ENCODE results near the gene RND1. TPM values are rescaled to one million over a fixed set of nuclear protein-coding genes. Genes with fewer than 3 reads are reported as not detected.

Gene RND1
- polyA plus RNA-seq, 1 donor from 2014 or later: 1.3 TPM

GRCh38 chr12:48903363-48903981, 37.8 kb upstream of the RND1 start:
- no peak overlapping the region for H3K4me2 ChIP-seq (ENCODE audit: low read length)

GRCh38 chr12:48901278-48901677, 35.6 kb upstream of the RND1 start:
- no peaks in the 10 kb centered on the region for H3F3A ChIP-seq (ENCODE audit: insufficient read depth, low read length, poor library complexity, severe bottlenecking)
- no peak overlapping the region for H2AFZ ChIP-seq (ENCODE audit: low read depth, low read length)
- H3K9ac ChIP-seq (ENCODE audit: low read length): no peak overlapping the region
- H3K36me3 ChIP-seq (ENCODE audit: insufficient read depth, low read length): no peaks in the 10 kb centered on the region
- H3K79me2 ChIP-seq (replicated peaks; ENCODE audit: insufficient read depth, low read length): no peaks in the 10 kb centered on the region
- no peaks in the 10 kb centered on the region for H3K9me2 ChIP-seq (ENCODE audit: insufficient read depth, low read length)
- no peak overlapping the region for H3K4me3 ChIP-seq (ENCODE audit: low read length)
- H3K9me3 ChIP-seq (ENCODE audit: low read length): no peaks in the 10 kb centered on the region
- no peak overlapping the region for H3K27ac ChIP-seq (ENCODE audit: low read length)
- H3K27me3 ChIP-seq (ENCODE audit: insufficient read depth, low read depth, low read length): no peaks in the 10 kb centered on the region
- H3K4me2 ChIP-seq (ENCODE audit: low read length): no peak overlapping the region
- no peaks in the 10 kb centered on the region for H4K20me1 ChIP-seq (ENCODE audit: insufficient read depth)
- no peak for TF ChIP-seq RAD21 (conservative IDR thresholded peaks at IDR 0.05)
- no peak for TF ChIP-seq EZH2 (IDR thresholded peaks at IDR 0.05; ENCODE audit: borderline replicate concordance, insufficient read depth, low read length, poor library complexity, severe bottlenecking)
- no peak for TF ChIP-seq REST (IDR thresholded peaks at IDR 0.05; ENCODE audit: borderline replicate concordance)
- no peak for TF ChIP-seq EP300 (conservative IDR thresholded peaks at IDR 0.05; ENCODE audit: poor library complexity, severe bottlenecking)
- TF ChIP-seq POLR2AphosphoS5 (IDR thresholded peaks at IDR 0.05): no peak
- no peak for TF ChIP-seq TAF1 (IDR thresholded peaks at IDR 0.05; ENCODE audit: low read depth)
- no peak for TF ChIP-seq MXI1 (conservative IDR thresholded peaks at IDR 0.05; ENCODE audit: poor library complexity, severe bottlenecking)
- no peak for TF ChIP-seq SMC3 (conservative IDR thresholded peaks at IDR 0.05; ENCODE audit: poor library complexity)

More at GRCh38 chr12:48903363-48903981, 37.8 kb upstream of the RND1 start:
- no peaks in the 10 kb centered on the region for H3K27me3 ChIP-seq (ENCODE audit: insufficient read depth, low read depth, low read length)
- no peak overlapping the region for H2AFZ ChIP-seq (ENCODE audit: low read depth, low read length)
- H3K9me2 ChIP-seq (ENCODE audit: insufficient read depth, low read length): no peaks in the 10 kb centered on the region
- H3F3A ChIP-seq (ENCODE audit: insufficient read depth, low read length, poor library complexity, severe bottlenecking): no peaks in the 10 kb centered on the region
- no peak overlapping the region for H3K4me3 ChIP-seq (ENCODE audit: low read length)
- no peak for TF ChIP-seq POLR2AphosphoS5 (IDR thresholded peaks at IDR 0.05)
- TF ChIP-seq MXI1 (conservative IDR thresholded peaks at IDR 0.05; ENCODE audit: poor library complexity, severe bottlenecking): no peak
- no peak for TF ChIP-seq EP300 (conservative IDR thresholded peaks at IDR 0.05; ENCODE audit: poor library complexity, severe bottlenecking)
- no peak for TF ChIP-seq TAF1 (IDR thresholded peaks at IDR 0.05; ENCODE audit: low read depth)
- no peak for TF ChIP-seq REST (IDR thresholded peaks at IDR 0.05; ENCODE audit: borderline replicate concordance)
- TF ChIP-seq EZH2 (IDR thresholded peaks at IDR 0.05; ENCODE audit: borderline replicate concordance, insufficient read depth, low read length, poor library complexity, severe bottlenecking): no peak
- TF ChIP-seq CTCF (IDR thresholded peaks at IDR 0.05; ENCODE audit: poor library complexity, severe bottlenecking): no peak
- no peak for TF ChIP-seq RAD21 (conservative IDR thresholded peaks at IDR 0.05)
- TF ChIP-seq SMC3 (conservative IDR thresholded peaks at IDR 0.05; ENCODE audit: poor library complexity): no peak
- no peaks in the 10 kb centered on the region for H3K36me3 ChIP-seq (ENCODE audit: insufficient read depth, low read length)
- H4K20me1 ChIP-seq (ENCODE audit: insufficient read depth): no peaks in the 10 kb centered on the region
- H3K9me3 ChIP-seq (ENCODE audit: low read length): no peaks in the 10 kb centered on the region
- H3K79me2 ChIP-seq (replicated peaks; ENCODE audit: insufficient read depth, low read length): no peaks in the 10 kb centered on the region
- no peak overlapping the region for H3K9ac ChIP-seq (ENCODE audit: low read length)
- H3K27ac ChIP-seq (ENCODE audit: low read length): no peak overlapping the region
